ENCODE data around the gene RBM47.

DNA sequence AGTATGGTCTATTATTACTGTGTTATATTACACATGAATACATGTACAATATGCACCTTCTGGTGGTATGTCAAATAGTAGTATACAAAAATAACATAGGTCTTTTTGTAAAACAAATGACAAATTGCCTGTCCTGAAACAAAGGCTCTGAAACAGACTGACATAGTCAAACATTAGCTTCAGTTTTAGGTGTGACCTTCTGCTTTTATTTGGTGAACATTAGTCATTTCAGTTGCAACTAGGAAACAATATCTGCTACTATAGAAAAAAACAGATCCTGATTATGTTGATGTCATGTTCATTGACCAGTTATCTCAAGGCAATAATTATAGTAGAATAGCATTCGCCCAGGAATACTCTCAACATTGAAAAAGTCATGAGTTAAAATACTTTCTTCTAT is 171.6 kb downstream of the RBM47 start:
- no peak for TF ChIP-seq POLR2A (IDR thresholded peaks at IDR 0.05; ENCODE audit: low read depth, low read length)
- no peak for TF ChIP-seq SPI1 (IDR thresholded peaks at IDR 0.05; ENCODE audit: low read depth, low read length)
- TF ChIP-seq POLR2AphosphoS5 (IDR thresholded peaks at IDR 0.05; ENCODE audit: low read depth, low read length): no peak
